ENCODE data around the gene PGM5. TPM values are rescaled to one million over a fixed set of nuclear protein-coding genes. Genes with fewer than 3 reads are reported as not detected.

PGM5 gene
- polyA plus RNA-seq, 1 donor (not counting 4 experiments of a cell fraction or from before 2014, with no cell fraction given), result 0.18 TPM

DNA sequence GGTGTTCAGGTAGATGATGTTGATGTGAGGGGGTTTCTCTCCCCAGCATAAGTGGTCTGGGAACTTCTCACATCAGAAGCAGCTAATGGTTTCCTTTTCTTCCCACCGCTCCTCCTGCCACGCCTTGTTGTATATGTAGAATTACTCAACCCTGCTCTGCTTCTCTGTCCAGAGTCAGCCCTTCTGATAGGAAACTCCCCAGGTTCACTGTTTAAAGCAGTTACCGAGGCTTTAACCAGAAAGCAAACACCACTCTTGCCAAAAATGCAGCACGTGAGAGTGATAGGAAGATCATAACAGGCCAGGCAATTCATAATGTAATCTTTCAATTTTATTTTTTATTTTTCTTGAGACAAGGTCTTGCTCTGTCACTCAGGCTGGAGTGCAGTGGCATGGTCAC is 194.8 kb downstream of the PGM5 start:
- dilution Hi-C loops (cut with MboI; ENCODE audit: extremely low pct_ligation_motif_present, low sequenced_read_pairs), result no loop called here
- Histone ChIP-seq H3K36me3 (ENCODE audit: control insufficient read depth in 2 of 2, extremely low read depth in 1 of 2, insufficient read depth in 2 of 2, low read length in 2 of 2) (no peaks in the 10 kb centered on the region), H3K79me2 (ENCODE audit: control insufficient read depth, insufficient read depth, low read length) (no peaks in the 10 kb centered on the region), H4K20me1 (ENCODE audit: control insufficient read depth, extremely low read depth, insufficient read depth, low read length) (no peaks in the 10 kb centered on the region), H3K4me2 (ENCODE audit: control insufficient read depth, extremely low read depth, insufficient read depth, low read depth, low read length) (no peak overlapping the region), H3K9me1 (ENCODE audit: control insufficient read depth, extremely low read depth, insufficient read depth, low read length) (no peaks in the 10 kb centered on the region), H3K9me3 (ENCODE audit: control insufficient read depth, low read depth, low read length) (no peaks in the 10 kb centered on the region), H3K9ac (ENCODE audit: control insufficient read depth, extremely low read depth, insufficient read depth, low read length) (no peak overlapping the region), H2AFZ (ENCODE audit: control insufficient read depth, low read length) (no peak overlapping the region), H3K27me3 (ENCODE audit: control insufficient read depth, extremely low read depth, insufficient read depth, low read length) (no peaks in the 10 kb centered on the region), H3K27ac (ENCODE audit: control insufficient read depth, insufficient read depth, low read length) (no peak overlapping the region), H3K4me1 (ENCODE audit: control insufficient read depth, extremely low read depth, insufficient read depth, low read length) (no peaks in the 10 kb centered on the region), H3K4me3 (ENCODE audit: control insufficient read depth in 2 of 3, extremely low read depth in 1 of 3, insufficient read depth in 2 of 3, low read depth in 1 of 3, low read length in 3 of 3) (no peak overlapping the region)
- FAIRE-seq, result no peak
- DNase-seq (ENCODE audit: low read depth, low spot score), result no peak
- TF ChIP-seq, protein P1, sequence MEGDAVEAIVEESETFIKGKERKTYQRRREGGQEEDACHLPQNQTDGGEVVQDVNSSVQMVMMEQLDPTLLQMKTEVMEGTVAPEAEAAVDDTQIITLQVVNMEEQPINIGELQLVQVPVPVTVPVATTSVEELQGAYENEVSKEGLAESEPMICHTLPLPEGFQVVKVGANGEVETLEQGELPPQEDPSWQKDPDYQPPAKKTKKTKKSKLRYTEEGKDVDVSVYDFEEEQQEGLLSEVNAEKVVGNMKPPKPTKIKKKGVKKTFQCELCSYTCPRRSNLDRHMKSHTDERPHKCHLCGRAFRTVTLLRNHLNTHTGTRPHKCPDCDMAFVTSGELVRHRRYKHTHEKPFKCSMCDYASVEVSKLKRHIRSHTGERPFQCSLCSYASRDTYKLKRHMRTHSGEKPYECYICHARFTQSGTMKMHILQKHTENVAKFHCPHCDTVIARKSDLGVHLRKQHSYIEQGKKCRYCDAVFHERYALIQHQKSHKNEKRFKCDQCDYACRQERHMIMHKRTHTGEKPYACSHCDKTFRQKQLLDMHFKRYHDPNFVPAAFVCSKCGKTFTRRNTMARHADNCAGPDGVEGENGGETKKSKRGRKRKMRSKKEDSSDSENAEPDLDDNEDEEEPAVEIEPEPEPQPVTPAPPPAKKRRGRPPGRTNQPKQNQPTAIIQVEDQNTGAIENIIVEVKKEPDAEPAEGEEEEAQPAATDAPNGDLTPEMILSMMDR (optimal IDR thresholded peaks at IDR 0.05 in 1 of 3, IDR thresholded peaks at IDR 0.05 in 1 of 3, conservative IDR thresholded peaks at IDR 0.05 in 1 of 3; ENCODE audit: extremely low read depth in 1 of 3, insufficient read depth in 2 of 3, low read length in 3 of 3), result no peak
- no peak for TF ChIP-seq EZH2 (IDR thresholded peaks at IDR 0.05; ENCODE audit: low read length)

- no peak overlapping the region for H3K27ac ChIP-seq (ENCODE audit: control insufficient read depth, insufficient read depth, low read length)
Observed at GRCh38 chr9:68552700-68553476, 196.5 kb downstream of the PGM5 start.

More at GRCh38 chr9:68552700-68553476, 196.5 kb downstream of the PGM5 start:
- H3K4me3 ChIP-seq (ENCODE audit: control insufficient read depth in 2 of 3, extremely low read depth in 1 of 3, insufficient read depth in 2 of 3, low read depth in 1 of 3, low read length in 3 of 3), result no peak overlapping the region
- TF ChIP-seq, protein P1 (optimal IDR thresholded peaks at IDR 0.05 in 1 of 3, IDR thresholded peaks at IDR 0.05 in 1 of 3, conservative IDR thresholded peaks at IDR 0.05 in 1 of 3; ENCODE audit: extremely low read depth in 1 of 3, insufficient read depth in 2 of 3, low read length in 3 of 3), result no peak
- no peak for TF ChIP-seq EZH2 (IDR thresholded peaks at IDR 0.05; ENCODE audit: low read length)
- H3K9me1 ChIP-seq (ENCODE audit: control insufficient read depth, extremely low read depth, insufficient read depth, low read length), result no peaks in the 10 kb centered on the region
- no peaks in the 10 kb centered on the region for H3K79me2 ChIP-seq (ENCODE audit: control insufficient read depth, insufficient read depth, low read length)
- H2AFZ ChIP-seq (ENCODE audit: control insufficient read depth, low read length), result no peak overlapping the region
- no peaks in the 10 kb centered on the region for H3K36me3 ChIP-seq (ENCODE audit: control insufficient read depth in 2 of 2, extremely low read depth in 1 of 2, insufficient read depth in 2 of 2, low read length in 2 of 2)
- no peaks in the 10 kb centered on the region for H3K4me1 ChIP-seq (ENCODE audit: control insufficient read depth, extremely low read depth, insufficient read depth, low read length)
- H3K4me2 ChIP-seq (ENCODE audit: control insufficient read depth, extremely low read depth, insufficient read depth, low read depth, low read length), result no peak overlapping the region
- H3K9me3 ChIP-seq (ENCODE audit: control insufficient read depth, low read depth, low read length), result no peaks in the 10 kb centered on the region
- no peaks in the 10 kb centered on the region for H3K27me3 ChIP-seq (ENCODE audit: control insufficient read depth, extremely low read depth, insufficient read depth, low read length)
- FAIRE-seq, result no peak
- dilution Hi-C loops (cut with MboI; ENCODE audit: extremely low pct_ligation_motif_present, low sequenced_read_pairs), result no loop called here
- DNase-seq (ENCODE audit: low read depth, low spot score), result no peak
- no peaks in the 10 kb centered on the region for H4K20me1 ChIP-seq (ENCODE audit: control insufficient read depth, extremely low read depth, insufficient read depth, low read length)
- H3K9ac ChIP-seq (ENCODE audit: control insufficient read depth, extremely low read depth, insufficient read depth, low read length), result no peak overlapping the region

Data from keratinocyte (primary cell).